Astrocyte (in vitro differentiated cells and primary cell): ENCODE measurements around the gene OMD.

Experiments used
- EZH2 ChIP-seq: IDR thresholded peaks from 2 replicates; pipeline ENCODE4 v1.6.1; 2012; ENCODE audit warnings: mild to moderate bottlenecking, low read length, inconsistent platforms; ENCODE audit not compliant: insufficient read depth
- TF ChIP-seq, protein P1 (sequence below): IDR thresholded peaks from 2 replicates; pipeline ENCODE4 v1.5.1; 2011; ENCODE audit warnings: low read depth, mild to moderate bottlenecking, inconsistent platforms, low read length, moderate library complexity; ENCODE audit not compliant: insufficient read depth

DNA sequence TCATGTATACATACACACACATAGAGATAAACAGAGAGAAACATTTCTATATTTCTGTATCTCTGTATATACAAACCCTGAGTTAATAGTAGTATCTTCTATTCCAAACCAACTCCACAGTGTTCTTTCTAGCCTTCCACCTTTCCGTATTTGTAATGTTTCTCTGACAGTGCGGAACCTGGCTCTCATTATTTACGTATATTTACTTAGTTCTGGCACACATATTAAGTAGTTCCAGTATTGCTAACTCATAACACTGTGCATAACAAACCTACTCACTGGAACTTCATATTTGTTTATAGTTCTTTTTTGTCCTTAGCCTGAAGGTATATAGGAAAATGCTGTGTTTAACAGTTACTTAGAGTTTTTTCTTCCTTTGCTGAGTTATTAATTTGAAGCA lies 26.4 kb downstream of the OMD start:
- TF ChIP-seq, protein P1, sequence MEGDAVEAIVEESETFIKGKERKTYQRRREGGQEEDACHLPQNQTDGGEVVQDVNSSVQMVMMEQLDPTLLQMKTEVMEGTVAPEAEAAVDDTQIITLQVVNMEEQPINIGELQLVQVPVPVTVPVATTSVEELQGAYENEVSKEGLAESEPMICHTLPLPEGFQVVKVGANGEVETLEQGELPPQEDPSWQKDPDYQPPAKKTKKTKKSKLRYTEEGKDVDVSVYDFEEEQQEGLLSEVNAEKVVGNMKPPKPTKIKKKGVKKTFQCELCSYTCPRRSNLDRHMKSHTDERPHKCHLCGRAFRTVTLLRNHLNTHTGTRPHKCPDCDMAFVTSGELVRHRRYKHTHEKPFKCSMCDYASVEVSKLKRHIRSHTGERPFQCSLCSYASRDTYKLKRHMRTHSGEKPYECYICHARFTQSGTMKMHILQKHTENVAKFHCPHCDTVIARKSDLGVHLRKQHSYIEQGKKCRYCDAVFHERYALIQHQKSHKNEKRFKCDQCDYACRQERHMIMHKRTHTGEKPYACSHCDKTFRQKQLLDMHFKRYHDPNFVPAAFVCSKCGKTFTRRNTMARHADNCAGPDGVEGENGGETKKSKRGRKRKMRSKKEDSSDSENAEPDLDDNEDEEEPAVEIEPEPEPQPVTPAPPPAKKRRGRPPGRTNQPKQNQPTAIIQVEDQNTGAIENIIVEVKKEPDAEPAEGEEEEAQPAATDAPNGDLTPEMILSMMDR = no peak
- TF ChIP-seq EZH2 = no peak
